Stomach (tissue), 4 donors: ENCODE data around the gene CCL22.

Experiments
- POLR2A ChIP-seq, 4 donors: fragments of 450-650 bp; IDR thresholded peaks; one replicate each; pipeline ENCODE4 v1.6.1; 2016; ENCODE audit warnings: antibody characterized with exemption in 4 of 4, control low read depth in 2 of 4, mild to moderate bottlenecking in 1 of 4, moderate library complexity in 1 of 4
- POLR2AphosphoS5 ChIP-seq, 3 donors: sonication (generic); formaldehyde crosslinking; IDR thresholded peaks; one replicate each; pipeline ENCODE4 v1.6.1; 2016; ENCODE audit warnings: antibody characterized with exemption in 3 of 3
- TF ChIP-seq, protein P1 (sequence below), 7 experiments: fragments of 450-650 bp in 4 of 7; fragments of 200-600 bp in 3 of 7; sonication (generic) in 3 of 7; IDR thresholded peaks; one replicate each; pipeline ENCODE4 v1.5.1; 2016 to 2019; ENCODE audit warnings: antibody characterized with exemption in 7 of 7, control low read depth in 2 of 7, mild to moderate bottlenecking in 1 of 7

DNA sequence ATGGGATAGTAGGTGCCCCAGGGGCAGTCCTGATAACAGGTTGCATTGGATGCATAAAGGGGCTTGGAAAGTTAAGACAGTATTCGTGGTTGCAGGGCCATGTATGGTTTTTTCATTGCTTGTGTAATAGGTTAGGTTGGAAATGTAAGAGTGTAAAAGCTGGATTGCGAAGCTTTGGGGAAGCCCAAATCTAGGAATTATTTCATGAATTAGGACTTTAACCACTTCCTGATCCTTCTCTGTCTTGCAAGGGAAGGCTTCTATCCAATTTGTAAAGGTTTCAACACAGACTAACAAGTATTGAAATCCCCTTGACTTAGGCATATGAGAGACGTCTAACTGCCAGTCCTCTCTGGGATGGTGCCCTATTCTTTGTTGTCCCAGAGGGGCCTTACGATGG is 38.2 kb downstream of the CCL22 start:
- TF ChIP-seq POLR2A (IDR thresholded peaks at IDR 0.05) (no peak), POLR2AphosphoS5 (IDR thresholded peaks at IDR 0.05) (no peak)
- TF ChIP-seq, protein P1, sequence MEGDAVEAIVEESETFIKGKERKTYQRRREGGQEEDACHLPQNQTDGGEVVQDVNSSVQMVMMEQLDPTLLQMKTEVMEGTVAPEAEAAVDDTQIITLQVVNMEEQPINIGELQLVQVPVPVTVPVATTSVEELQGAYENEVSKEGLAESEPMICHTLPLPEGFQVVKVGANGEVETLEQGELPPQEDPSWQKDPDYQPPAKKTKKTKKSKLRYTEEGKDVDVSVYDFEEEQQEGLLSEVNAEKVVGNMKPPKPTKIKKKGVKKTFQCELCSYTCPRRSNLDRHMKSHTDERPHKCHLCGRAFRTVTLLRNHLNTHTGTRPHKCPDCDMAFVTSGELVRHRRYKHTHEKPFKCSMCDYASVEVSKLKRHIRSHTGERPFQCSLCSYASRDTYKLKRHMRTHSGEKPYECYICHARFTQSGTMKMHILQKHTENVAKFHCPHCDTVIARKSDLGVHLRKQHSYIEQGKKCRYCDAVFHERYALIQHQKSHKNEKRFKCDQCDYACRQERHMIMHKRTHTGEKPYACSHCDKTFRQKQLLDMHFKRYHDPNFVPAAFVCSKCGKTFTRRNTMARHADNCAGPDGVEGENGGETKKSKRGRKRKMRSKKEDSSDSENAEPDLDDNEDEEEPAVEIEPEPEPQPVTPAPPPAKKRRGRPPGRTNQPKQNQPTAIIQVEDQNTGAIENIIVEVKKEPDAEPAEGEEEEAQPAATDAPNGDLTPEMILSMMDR (IDR thresholded peaks at IDR 0.05): no peak
